Natural killer cell (primary cell): ENCODE data around the gene LIMS2. TPM values are rescaled to one million over a fixed set of nuclear protein-coding genes. Genes with fewer than 3 reads are reported as not detected.

Experiments
- ATAC-seq, 3 donors: fragments of 150-1000 bp in 2 of 3; fragments of 200-7000 bp in 1 of 3; cut with Tn5 transposase; 1 replicate in 1 of 3; 2 replicates in 2 of 3; pipeline ENCODE4 v1.10.0; 2021; ENCODE audit warnings: mild to moderate bottlenecking in 2 of 3, moderate library complexity in 2 of 3
- DNase-seq, 2 donors: peaks; one replicate each; pipeline versions ENCODE4 v3.0.0 to v3.0.0-alpha.2; 2013 to 2021; ENCODE audit warnings: mixed read lengths in 1 of 2
- H3K27ac ChIP-seq: one replicate; pipeline ENCODE4 v1.5.1; 2013; ENCODE audit warnings: mild to moderate bottlenecking, low read length
- H3K27me3 ChIP-seq: one replicate; pipeline ENCODE4 v1.6.1; 2013; ENCODE audit warnings: low read length; ENCODE audit not compliant: control insufficient read depth, insufficient read depth
- H3K36me3 ChIP-seq: one replicate; pipeline ENCODE4 v1.6.1; 2013; ENCODE audit warnings: low read length; ENCODE audit not compliant: control insufficient read depth, insufficient read depth
- H3K4me1 ChIP-seq: one replicate; pipeline ENCODE4 v1.6.1; 2013; ENCODE audit warnings: low read length; ENCODE audit not compliant: control insufficient read depth, insufficient read depth
- H3K4me3 ChIP-seq: one replicate; pipeline ENCODE4 v1.5.1; 2013; ENCODE audit warnings: low read length
- H3K9me3 ChIP-seq: one replicate; pipeline ENCODE4 v1.6.1; 2013; ENCODE audit warnings: low read length; ENCODE audit not compliant: control insufficient read depth, insufficient read depth
- H3K27ac Mint-ChIP-seq, 2 donors: one replicate each; pipeline ENCODE4 v1.8.0; 2022; ENCODE audit warnings: mild to moderate bottlenecking in 2 of 2, mixed read lengths in 2 of 2, moderate library complexity in 1 of 2
- H3K27me3 Mint-ChIP-seq, 2 donors: one replicate each; pipeline ENCODE4 v1.8.0; 2022; ENCODE audit warnings: low read depth in 2 of 2, mixed read lengths in 2 of 2
- H3K36me3 Mint-ChIP-seq: one replicate; pipeline ENCODE4 v1.8.0; 2022; ENCODE audit warnings: mixed read lengths
- H3K4me1 Mint-ChIP-seq, 2 donors: one replicate each; pipeline ENCODE4 v1.8.0; 2022; ENCODE audit warnings: mixed read lengths in 2 of 2
- H3K4me3 Mint-ChIP-seq: one replicate; pipeline ENCODE4 v1.8.0; 2022; ENCODE audit warnings: mild to moderate bottlenecking, moderate library complexity, mixed read lengths
- H3K9me3 Mint-ChIP-seq, 2 donors: one replicate each; pipeline ENCODE4 v1.8.0; 2022; ENCODE audit warnings: mixed read lengths in 2 of 2
- CTCF ChIP-seq: fragments of 200-600 bp; IDR thresholded peaks from one replicate; pipeline ENCODE4 v1.8.0; 2022; ENCODE audit warnings: antibody characterized with exemption
- WGBS: methylation state at CpG from one replicate; pipeline ENCODE4 v1.1.7; 2013; ENCODE audit warnings: missing lambda C conversion rate; ENCODE audit not compliant: insufficient coverage; 5-methylcytosine and 5-hydroxymethylcytosine counted together
- intact Hi-C: fragments of 100-400 bp; cut with micrococcal nuclease; formaldehyde crosslinking; loops from one replicate; pipeline ENCODE4 v1.14.2; 2022
- total RNA-seq, 4 donors: library from RNA; stranded (reverse); fragments of 120-200 nt in 1 of 4; gene quantifications; one replicate each; pipeline versions ENCODE4 v1.2.3 to v1.2.4, GENCODE V29; 2013 to 2022

The LIMS2 gene
- total RNA-seq, 3 donors from 2014 or later (not counting 1 experiment from before 2014, with no cell fraction given): 0.15 to 0.16 TPM; not detected in 1

GRCh38 chr2:127707890-127708648, 32.7 kb upstream of the LIMS2 start:
- DNase-seq (no peak), ATAC-seq (no peak)
- H3K4me1 ChIP-seq: peaks cover 14% of the 10 kb centered on the region
- no peak overlapping the region for H3K27ac ChIP-seq
- Mint-ChIP-seq H3K27ac (no peak overlapping the region), H3K4me1 (peaks cover 16 to 17% of the 10 kb centered on the region in 2 donors), H3K36me3 (no peaks in the 10 kb centered on the region), H3K27me3 (no peaks in the 10 kb centered on the region), H3K9me3 (no peaks in the 10 kb centered on the region), H3K4me3 (no peak overlapping the region)
- TF ChIP-seq CTCF: no peak
- intact Hi-C loops: no loop called here
- peaks cover 41% of the 10 kb centered on the region for H3K36me3 ChIP-seq
- no peak overlapping the region for H3K4me3 ChIP-seq
- no peaks in the 10 kb centered on the region for H3K27me3 ChIP-seq
- 96% methylated on average over 9 of the region's 9 CpGs for WGBS
- no peaks in the 10 kb centered on the region for H3K9me3 ChIP-seq

GRCh38 chr2:127706215-127706990, 31.1 kb upstream of the LIMS2 start:
- no peak overlapping the region for H3K4me3 Mint-ChIP-seq
- no peaks in the 10 kb centered on the region for H3K36me3 Mint-ChIP-seq
- no peak for DNase-seq

GRCh38 chr2:127705391-127706065, 30.2 kb upstream of the LIMS2 start:
- WGBS: 89% methylated on average over 5 of the region's 5 CpGs
- Histone ChIP-seq H3K4me1 (peaks cover 30% of the 10 kb centered on the region), H3K9me3 (no peaks in the 10 kb centered on the region), H3K36me3 (peaks cover 41% of the 10 kb centered on the region), H3K27me3 (no peaks in the 10 kb centered on the region), H3K27ac (no peak overlapping the region), H3K4me3 (no peak overlapping the region)
- DNase-seq (no peak), ATAC-seq (no peak)
- no peaks in the 10 kb centered on the region for H3K9me3 Mint-ChIP-seq
- no peak for TF ChIP-seq CTCF
- H3K4me1 Mint-ChIP-seq: peaks cover 29 to 33% of the 10 kb centered on the region in 2 donors
- intact Hi-C loops: no loop called here
- H3K36me3 Mint-ChIP-seq: no peaks in the 10 kb centered on the region
- no peak overlapping the region for H3K4me3 Mint-ChIP-seq
- peak overlapping the region; percentile 58 to 75 for H3K27ac Mint-ChIP-seq
- no peaks in the 10 kb centered on the region for H3K27me3 Mint-ChIP-seq

More at GRCh38 chr2:127706215-127706990, 31.1 kb upstream of the LIMS2 start:
- Histone ChIP-seq H3K36me3 (peaks cover 41% of the 10 kb centered on the region), H3K4me3 (no peak overlapping the region), H3K27ac (no peak overlapping the region), H3K27me3 (no peaks in the 10 kb centered on the region), H3K4me1 (peaks cover 24% of the 10 kb centered on the region), H3K9me3 (no peaks in the 10 kb centered on the region)
- Mint-ChIP-seq H3K9me3 (no peaks in the 10 kb centered on the region), H3K27ac (peak overlapping the region; percentile 58 to 70), H3K4me1 (peaks cover 25 to 27% of the 10 kb centered on the region in 2 donors), H3K27me3 (no peaks in the 10 kb centered on the region)
- no peak for ATAC-seq
- no peak for TF ChIP-seq CTCF
- WGBS: 97% methylated on average over 14 of the region's 14 CpGs
- intact Hi-C loops: no loop called here
